Umbilical cord (tissue), 2 donors: ENCODE results near the gene CEP76. TPM values are rescaled to one million over a fixed set of nuclear protein-coding genes. Genes with fewer than 3 reads are reported as not detected.

Experiments used
- DNase-seq: peaks from one replicate; pipeline ENCODE4 v3.0.0-alpha.2; 2015; ENCODE audit warnings: low spot score
- total RNA-seq: library from RNA; depleted of rRNA; stranded (reverse); fragments of >200 nt; gene quantifications from one replicate; pipeline ENCODE4 v1.2.3, GENCODE V29; 2014; ENCODE audit warnings: low replicate concordance; ENCODE audit not compliant: insufficient read depth

Gene CEP76
- total RNA-seq, 1 donor from 2014 or later, result 5.8 TPM

DNA sequence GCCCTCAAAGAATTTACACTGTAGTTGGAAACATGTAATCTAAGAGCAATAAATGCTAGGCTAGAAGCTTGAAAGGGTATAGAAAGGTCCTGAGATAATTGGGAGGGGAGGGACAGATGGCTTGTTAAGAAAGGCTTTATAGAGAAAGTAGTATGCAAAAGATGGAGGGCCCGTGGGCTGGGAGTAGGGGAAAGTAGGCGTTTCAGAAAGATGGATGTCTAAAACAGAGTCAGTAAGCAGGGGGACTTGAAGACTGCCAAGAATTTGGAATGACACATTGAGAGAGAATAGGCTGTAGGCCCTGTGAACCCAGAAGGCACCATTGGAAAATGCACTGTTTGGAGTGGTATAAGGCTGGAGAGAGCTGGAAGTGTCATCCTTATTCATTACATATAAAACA is 1.1 kb upstream of the CEP76 start:
- DNase-seq, result no peak

DNA sequence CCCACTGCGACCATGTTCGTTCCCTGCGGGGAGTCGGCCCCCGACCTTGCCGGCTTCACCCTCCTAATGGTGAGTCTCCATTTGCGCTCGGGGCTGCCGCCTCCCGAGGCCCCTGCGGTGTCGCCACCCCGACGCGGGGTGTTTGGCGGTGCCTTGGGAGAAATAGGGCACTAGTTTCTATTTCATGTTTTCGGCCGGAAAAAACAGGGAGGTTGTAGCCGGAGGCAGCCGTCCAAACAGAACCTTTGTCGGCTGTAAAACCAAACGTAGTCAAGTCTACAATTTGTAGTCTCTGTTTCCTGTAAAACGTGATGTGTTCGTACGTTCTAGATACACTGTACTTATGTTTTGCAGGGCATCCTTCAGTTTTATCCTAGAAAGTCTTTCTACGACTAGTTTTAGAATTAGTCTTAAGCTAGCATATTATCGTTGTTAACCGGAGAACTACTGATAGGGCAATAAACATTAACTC is 609 bp upstream of the CEP76 start:
- no peak for DNase-seq

DNA sequence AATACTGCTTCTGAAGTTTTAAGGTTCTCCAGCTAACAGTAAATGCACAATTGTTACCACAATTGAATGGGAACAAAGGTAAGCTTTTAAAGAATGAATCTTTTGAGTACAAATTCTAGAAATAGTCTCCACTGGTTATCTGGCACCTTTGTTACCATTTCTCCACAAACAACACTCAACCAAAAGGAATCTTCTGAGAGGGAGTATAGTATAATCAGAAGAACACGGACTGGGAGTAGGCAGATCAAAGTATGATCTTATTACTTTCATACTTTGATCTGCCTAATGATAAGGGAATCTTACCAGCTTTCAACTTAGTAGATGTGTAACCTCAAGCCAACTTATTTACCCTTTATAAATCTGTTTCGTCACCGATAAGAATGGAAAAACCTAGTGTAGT is 1.4 kb downstream of the CEP76 start:
- DNase-seq, result no peak

DNA sequence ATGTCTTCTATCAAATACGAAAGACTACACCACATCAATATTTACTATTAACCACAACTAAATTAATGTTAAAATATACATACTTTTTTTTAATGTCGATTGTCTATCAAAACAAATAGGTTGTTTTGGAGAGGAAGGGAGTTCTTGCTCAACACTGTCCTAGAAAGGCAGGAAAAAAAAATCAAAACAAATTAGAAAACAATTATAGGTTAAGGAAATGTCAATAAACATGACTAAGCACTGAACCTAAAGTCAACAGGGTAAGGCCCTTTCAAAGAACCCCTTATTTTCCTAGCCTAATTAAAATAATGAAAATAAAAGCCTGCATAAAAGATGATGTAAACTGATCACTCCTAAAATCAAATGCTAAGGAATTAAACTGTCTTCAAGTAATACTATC is 2.8 kb downstream of the CEP76 start:
- DNase-seq, result no peak

DNA sequence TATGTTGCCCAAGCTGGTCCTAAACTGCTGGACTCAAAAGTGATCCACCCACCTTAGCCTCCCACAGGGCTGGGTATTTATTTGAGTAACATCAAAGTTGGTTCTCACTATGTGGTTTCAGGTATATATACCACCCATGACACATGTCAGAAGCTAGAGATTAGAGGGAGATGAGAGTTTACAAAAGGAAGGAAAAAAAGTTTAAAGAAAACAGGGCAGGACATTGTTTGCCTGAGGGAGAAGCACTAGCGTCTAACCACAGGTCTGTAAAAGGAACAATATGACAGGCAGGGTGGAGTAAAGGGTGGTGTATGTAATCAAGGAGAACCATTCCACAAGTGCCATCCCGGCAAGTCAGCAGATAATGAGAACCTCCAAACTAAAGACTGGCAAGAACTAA is 8.5 kb downstream of the CEP76 start:
- DNase-seq, result no peak

DNA sequence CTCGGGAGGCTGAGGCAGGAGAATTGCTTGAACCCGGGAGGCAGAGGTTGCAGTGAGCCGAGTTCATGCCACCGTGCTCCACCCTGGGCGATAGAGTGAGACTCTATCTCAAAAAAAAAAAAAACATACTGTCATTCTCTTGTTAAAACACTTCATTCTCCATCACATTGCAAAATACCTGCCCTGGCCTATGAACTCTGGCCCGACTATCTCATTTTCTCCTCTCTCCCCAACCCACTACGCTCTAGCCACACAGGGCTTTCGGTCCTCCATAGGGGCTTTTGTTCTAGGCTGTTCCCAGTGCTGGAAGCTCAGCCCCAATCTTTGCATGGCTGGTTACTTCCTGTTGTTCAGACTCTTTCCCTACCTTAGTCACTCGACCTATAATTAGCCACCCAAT is 10.3 kb downstream of the CEP76 start:
- DNase-seq, result no peak

DNA sequence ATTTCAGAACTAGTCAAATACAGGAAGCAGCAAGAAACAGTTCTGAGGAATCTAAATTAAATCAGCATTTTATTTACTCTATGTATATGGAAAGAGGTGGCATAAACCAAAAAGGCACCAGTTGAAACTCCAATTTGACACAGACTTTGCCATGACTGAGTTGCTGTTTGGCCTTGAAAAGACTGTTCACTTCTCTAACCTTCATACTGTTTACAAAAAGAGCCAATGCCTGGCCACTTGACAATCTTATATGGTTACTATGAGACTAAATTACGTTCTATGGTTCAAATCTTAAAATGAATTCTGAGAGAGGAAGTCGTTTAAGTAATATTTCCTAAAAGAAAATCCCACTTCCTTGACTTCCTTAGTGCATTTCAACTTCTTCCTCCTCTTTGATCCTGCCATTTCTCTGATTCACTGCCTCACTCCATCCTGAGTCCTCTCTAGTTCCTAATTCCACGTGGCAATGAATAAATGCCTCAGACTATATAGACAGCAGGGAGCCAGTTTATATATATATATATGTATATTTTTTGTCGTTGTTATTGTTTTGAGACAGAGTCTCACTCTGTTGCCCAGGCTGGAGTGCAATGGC is 13.2 kb downstream of the CEP76 start:
- DNase-seq, result no peak

DNA sequence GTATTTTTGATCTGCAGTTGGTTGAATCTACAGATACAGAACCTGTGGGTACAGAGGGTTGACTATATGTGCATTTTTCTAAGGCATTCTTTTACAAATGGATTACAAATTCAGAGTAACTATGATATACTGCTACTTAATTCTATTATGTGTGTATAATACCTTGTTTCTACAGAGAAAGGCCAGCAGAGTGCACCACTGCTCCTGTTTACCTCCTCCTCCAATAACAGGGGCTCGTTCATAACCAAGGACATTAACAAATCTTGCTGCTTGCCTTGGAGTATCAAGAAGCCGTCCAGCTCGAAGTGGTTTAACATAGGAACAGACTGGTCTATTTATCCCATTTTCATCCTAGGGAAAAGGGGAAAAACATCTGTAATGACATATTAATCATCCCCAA is 16.4 kb downstream of the CEP76 start:
- no peak for DNase-seq

DNA sequence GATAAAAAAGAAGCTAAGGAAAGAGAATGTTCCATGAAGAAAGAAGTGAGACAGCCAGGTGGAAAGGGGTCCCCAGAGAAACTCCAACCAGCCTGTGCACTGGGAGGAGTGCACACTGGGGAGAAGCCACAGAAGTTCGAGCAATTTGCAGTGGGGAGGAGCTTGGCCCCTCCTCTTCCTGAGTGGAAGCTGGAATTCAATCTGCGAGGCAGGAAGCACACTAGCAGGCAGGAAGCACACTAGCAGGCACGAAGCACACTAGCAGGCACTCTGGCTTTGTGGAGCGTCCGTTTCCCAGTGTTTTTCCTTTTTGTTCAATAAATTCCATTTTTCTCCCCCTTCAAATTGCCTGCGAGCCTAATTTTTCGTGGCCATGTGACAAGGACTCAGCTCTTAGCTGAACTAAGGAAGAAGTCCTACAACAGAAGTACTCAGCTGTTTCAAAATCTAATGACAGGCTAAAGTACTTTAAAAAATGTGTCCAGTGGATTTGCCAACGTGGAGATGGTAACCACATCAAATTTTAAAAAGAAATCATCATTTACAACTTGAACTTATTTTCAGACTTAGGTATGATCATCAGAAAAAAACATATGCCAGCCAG is 23.2 kb downstream of the CEP76 start:
- peak; percentile 73 for DNase-seq

DNA sequence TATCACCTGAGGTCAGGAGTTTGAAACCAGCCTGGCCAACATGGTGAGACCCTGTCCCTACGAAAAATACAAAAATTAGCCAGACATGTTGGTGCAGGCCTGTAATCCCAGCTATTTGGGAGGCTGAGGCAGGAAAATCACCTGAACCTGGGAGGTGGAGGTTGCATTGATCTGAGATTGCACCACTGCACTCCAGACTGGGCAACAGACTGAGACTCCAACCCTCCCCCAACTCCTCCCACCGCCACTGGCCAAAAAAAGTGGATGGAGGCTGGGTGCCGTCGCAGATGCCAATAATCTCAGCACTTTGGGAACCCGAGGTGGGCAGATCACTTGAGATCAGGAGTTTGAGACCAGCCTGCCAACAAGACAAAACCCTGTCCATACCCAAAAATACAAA is 34.5 kb downstream of the CEP76 start:
- no peak for DNase-seq

DNA sequence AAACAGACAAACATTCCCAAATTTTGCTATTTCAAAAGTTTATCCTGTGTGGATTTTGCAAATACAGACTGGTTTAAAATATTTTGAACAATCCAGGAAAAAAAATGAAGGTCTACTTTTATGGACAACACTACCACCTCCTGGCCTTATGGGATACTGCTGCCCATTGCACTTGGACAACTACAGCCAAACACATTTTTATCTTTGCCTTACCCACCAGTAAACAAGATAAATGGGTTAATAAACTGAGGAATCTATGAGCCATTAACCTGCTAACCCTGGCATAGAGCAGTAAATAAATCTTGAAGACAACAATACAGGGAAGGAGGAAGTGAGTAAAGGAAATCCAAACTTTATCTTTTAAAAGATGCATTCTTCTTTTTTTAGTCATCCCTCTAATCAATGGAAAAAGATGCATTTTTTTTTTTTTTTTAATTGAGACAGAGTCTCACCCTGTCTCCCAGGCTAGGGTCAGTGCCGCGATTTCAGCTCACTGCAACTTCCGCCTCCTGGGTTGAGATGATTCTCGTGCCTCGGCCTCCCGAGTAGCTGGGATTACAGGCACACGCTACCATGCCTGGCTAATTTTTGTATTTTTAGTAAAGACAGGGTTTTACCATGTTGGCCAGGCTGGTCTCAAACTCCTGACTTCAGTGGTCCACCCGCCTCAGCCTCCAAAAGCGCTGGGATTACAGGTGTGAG is 42.5 kb downstream of the CEP76 start:
- DNase-seq, result peak; percentile 76

DNA sequence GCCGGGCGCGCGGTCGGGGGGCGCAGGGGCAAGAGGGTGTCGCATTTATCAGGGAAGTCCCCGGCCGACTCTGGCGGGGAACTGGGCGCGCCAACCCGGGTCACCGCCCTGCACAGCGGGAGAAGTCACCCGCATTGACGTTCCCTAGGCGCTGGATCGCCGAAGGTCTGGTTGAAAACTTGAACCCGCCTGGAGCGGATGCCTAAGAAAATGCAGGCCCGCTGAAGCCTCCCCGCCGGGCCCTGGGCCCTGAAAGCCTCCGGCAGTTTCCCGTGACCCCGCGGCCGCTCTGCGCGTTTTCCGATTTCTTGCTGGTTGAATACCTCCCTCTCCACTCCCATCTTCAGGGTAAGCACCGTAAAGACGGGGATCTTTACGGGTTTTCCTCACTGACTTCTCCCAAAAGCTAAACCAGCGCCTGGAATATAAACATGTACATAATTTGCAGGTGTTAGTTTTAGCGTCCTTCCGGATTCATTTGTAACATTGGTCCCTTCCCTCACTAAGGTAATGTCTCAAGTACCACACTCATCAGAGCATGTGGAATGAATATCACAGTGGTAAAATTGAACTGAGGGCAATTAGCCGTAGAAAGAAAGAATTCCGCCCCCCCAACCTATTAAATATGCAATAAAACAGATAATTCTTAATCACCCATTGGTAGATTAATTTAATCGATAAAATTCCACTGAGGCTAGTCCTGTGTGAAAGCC is 43.9 kb downstream of the CEP76 start:
- DNase-seq, result peak; percentile 44

DNA sequence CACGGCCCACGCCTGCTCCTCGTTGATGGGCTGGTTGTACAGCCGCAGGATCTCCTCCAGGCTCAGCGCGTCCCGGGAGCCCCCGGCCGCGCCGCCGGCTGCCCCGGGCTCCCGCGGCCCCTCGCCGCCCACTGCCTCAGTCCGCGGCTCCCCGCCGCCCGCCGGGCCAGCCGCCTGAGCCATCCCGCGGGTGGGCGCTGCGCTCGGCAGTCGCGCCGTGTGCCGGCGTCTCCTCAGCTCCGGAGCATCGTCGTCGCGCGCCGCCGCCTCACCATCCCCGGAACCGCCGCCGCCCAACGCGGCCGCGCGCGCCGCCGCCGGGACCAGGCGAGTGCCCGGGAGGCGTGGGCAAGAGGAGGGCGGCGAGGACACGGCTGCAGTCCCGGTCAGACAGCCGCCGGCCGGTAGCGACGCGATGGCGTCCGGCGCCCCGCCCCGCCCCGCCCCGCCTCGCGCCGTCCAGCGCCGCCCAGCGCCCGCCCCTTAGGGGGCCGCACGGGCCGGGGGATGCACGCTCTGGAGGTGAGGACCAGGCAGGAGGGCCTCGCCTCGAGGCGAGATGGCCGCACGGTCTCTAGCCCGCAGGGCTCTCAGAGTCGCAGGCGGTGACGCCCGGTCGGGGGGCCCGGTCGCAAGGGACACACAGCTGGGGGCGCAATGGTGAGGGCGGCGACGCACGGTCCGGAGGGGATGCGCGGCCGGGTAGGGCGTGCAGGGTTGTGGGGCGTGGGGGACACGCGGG is 44.7 kb downstream of the CEP76 start, which contains the start of gene SPIRE1:
Gene SPIRE1 (minus strand): TSS at position 424 of the 742 bp plus-strand sequence. CDS start 241 bp downstream, at position 183.
- peak; percentile 76 for DNase-seq

DNA sequence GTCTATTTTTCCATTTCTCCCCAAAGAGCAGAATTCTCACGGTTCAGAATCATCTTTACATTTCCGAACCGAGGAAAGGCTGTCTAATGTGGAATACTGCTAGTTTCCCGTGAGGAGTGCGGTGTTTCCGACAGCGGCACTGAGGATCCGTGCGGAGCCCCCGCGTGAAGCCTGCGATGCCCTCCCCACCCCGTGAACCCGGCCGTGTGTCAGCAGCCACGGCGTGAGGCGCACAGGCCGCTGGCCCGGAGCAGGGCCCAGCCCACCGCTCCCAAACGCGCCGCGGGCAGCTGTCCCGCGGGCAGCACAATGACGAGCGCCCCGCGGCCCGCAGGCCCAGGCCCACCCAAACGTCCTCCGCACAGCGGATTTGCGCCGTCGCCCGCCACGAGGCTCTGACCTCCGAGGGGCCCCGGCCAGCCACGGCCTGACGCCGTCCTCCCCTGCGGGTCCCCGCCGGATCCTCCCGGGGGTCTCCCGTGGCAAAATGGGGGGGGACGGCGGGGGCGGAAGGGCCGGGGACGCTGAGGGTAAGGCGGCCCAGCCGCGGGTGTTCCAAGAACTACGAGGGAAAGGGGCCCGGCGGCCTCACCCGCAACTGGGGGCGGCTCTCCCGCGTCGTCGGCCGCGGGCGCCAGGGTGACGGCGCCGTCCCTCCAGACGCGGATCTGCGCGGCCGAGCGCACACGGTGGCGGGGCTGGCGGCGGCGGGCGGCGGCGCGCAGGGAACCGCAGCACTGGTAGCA is 45.4 kb downstream of the CEP76 start:
- peak; percentile 48 for DNase-seq

DNA sequence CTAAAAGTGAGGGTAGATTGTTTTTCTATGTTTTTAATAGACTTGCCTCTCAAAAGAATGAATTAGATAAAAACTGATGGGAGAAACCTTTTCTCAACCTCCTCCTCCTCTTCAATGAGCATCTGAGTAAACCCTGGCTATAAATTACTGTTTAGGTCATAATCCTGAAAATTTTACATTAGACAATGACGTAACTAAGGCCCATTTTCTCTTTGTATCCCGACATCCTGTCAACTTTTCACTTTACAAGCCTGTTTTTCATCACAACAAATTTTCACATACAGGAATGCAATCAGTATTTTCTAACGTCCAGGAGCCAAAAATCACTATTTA is 46.0 kb downstream of the CEP76 start:
- no peak for DNase-seq

DNA sequence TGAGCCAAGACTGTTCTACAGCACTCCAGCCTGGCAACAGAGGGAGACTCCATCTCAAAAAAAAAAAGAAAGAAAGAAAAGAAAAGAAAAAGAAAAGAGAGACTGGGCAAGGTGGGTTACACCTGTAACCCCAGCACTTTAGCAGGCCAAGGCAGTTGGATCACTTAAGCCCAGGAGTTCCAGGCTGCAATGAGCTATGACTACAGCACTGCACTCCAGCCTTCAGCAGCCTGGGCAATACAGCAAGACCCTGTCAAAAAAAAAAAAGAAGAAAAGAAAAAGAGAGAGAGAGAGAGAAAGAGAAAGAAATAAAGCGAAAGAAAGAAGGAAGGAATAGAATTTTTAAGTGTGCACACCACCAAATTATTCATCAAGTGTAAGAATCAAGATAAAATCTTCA is 47.6 kb downstream of the CEP76 start:
- DNase-seq, result no peak

DNA sequence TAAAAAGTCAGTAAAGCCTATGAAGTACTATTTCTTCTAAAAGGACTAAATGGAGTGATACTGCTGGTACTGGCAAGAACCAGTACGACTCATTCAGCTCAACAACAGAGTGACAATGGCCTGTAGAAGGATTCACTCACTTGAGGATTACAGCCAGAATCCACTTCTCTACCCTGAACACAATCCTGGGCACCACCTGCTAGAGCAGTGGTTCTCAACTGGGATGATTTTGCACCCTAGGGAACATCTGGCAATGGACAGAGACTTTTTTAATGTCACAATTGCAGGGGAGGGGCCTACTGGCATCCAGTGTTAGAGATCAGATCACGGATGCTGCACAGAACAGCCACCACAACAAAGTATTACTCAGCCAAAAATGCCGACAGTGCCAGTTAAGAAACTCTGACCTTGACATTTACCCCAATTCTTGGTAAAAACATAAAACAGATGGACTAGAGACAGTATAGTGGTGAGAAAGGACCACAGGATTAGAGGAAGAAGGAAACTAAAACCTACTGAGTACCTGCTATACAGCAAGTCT is 49.6 kb downstream of the CEP76 start:
- no peak for DNase-seq

DNA sequence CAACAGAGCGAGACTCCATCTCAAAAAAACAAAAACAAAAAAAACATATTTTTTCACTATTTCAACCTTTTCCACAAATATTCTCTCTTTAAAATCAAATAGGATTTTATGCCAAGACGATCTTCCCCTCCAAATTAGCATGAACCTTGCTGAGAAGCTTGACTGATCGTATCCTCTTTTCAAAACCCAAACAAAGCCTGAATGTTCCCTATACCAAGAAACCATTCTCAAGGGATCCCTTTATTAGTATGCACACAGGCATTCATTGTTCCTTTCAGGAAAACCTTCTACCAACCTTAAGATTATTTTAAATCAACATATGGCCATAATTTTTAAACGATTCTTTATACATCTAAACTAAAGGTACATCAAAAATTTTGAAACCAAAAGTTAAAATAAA is 50.9 kb downstream of the CEP76 start:
- DNase-seq, result no peak

DNA sequence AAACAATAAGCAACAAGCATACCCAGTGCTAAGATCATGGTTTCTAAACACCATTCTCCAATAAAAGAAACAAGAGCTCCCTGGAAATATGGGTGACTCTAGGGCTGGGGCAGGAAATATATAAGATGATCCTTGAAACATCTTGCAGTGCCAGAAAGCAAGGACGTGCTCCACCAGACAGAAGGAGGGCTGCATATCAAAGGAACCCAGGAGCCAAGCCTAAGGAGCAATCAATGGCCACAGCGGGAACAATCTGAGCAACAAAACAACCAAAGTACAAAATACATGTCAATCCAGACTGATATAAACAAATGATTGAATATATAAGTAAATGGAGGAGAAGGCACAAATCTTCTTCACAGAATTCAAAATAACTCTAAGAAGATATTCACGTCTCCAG is 54.8 kb downstream of the CEP76 start:
- DNase-seq, result no peak

DNA sequence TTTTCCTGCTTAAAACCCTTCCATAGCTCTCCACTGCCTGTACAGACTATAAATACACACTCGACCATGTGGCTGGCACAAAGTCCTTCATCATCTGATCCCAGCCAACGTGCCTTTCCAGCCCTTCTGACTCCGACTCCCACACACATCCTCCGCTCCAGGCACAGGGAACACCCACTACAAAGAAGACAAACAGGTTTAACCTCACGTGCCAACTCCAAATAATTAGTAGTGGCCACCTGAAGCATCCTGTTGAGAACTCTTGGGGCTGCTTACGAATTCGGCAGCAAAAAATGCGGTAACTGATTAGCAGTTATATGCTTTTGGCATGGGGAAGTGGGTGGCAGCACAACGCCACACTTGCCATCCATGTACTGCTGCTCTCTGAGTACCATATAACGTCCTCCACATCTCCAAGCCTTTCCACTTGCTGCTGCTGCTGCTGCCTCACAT is 56.7 kb downstream of the CEP76 start:
- peak; percentile 59 for DNase-seq

DNA sequence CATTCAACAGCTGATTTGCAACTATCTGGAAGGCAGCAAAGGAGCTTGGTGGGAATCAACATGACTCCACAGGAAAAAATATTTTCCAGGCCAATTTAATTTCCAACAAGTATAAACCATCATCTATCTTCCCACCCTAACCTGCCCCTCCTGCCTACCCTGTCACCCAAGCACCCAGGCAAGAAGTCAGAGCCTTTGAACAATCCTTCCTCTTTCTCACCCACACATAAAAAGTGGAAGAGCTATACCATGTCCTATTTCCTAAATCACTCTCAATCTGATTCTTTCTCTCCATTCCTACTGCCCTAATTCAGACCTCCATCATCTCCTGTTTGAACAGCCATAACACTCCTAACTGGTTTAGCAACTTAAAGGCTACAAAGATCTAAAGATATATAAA is 57.3 kb downstream of the CEP76 start:
- no peak for DNase-seq
